C4-2B (cell line): ENCODE measurements around the gene SLC9A9.

ENCODE experiments used
- H3K27ac ChIP-seq: fragments of 450-650 bp; 2 replicates; pipeline ENCODE4 v1.5.1; 2017
- ZFX ChIP-seq: fragments of 450-650 bp; IDR thresholded peaks from 2 replicates; pipeline ENCODE4 v1.6.1; 2017
- TF ChIP-seq, protein P1 (sequence below): fragments of 450-650 bp; conservative IDR thresholded peaks from 2 replicates; pipeline ENCODE4 v1.5.1; 2017; ENCODE audit warnings: mild to moderate bottlenecking

SLC9A9 gene

DNA sequence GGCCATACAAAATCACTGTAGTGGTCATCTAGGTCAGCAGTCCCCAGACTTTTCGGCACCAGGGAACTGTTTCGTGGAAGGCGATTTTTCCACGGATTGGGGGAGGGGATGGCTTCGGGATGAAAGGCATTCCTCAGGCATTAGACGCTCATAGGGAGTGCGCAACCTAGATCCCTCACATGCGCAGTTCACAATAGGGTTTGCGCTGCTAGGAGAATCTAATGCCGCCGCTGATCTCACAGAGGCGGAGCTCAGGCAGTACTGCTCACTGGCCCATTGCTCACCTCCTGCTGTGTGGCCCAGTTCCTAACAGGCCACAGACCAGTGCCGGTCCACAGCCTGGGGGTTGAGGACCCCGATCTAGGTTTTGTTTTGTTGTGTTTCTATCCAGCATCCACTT is 200.1 kb downstream of the SLC9A9 start:
- no peak overlapping the region for H3K27ac ChIP-seq

DNA sequence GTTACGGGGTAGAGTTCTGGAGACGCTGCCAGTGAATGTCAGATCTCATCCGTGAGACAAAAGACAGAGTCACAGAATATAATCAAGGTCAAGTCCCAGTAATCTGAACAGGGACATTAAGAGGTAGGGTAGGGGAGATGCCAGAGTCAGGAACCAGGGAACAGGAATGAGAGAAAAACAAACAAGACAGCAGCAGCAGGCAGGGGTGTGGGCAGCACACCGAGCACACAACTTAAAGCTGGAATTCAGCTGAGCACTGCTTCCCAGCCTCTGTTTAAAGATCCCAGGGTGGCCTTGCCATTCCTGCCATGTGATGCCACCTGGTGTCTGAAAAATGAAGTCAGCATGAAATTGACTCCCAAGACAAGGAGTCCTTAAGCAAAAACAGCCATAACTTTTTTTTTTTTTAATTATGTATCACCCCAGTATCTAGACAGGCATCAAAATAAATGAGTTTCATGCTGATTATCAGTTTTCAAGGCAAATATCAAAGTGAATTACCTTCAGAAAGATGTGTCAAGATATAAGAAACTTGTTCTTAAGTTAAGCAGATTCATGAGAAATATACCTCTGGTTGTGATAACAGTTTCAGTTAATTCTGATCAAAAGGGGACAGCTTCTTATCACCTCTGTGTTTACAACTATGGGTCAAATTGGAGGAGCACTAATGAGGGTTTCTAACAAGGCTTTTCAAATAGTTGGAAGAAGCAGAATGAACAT is 203.7 kb downstream of the SLC9A9 start:
- no peak overlapping the region; the same call in 1 of the 2 replicates for H3K27ac ChIP-seq

More for the DNA sequence above, 200.1 kb downstream of the SLC9A9 start:
- TF ChIP-seq, protein P1, sequence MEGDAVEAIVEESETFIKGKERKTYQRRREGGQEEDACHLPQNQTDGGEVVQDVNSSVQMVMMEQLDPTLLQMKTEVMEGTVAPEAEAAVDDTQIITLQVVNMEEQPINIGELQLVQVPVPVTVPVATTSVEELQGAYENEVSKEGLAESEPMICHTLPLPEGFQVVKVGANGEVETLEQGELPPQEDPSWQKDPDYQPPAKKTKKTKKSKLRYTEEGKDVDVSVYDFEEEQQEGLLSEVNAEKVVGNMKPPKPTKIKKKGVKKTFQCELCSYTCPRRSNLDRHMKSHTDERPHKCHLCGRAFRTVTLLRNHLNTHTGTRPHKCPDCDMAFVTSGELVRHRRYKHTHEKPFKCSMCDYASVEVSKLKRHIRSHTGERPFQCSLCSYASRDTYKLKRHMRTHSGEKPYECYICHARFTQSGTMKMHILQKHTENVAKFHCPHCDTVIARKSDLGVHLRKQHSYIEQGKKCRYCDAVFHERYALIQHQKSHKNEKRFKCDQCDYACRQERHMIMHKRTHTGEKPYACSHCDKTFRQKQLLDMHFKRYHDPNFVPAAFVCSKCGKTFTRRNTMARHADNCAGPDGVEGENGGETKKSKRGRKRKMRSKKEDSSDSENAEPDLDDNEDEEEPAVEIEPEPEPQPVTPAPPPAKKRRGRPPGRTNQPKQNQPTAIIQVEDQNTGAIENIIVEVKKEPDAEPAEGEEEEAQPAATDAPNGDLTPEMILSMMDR: no peak
- TF ChIP-seq ZFX: no peak

DNA sequence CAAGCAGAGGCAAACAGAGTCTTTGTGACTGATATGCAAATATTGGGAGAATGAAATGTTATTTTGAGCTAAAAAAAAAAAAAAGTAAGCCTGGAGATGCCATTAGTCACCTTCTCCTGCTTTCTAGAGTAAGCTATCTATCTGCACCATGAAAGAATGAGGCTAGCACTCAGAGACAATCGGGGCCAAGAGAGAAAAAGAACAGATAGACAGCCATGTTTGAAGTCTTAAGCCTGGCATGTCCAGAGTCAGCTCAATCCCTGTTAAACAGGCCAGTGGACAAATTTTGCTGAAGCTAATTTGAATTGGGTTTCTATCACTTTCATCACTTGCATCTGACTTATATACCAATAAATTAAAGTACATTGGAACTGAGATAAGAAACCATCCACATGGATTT is 204.4 kb downstream of the SLC9A9 start:
- no peak overlapping the region; the same call in 1 of the 2 replicates for H3K27ac ChIP-seq

More for the DNA sequence above, 203.7 kb downstream of the SLC9A9 start:
- TF ChIP-seq, protein P1: peak; percentile 91
- TF ChIP-seq ZFX: no peak

DNA sequence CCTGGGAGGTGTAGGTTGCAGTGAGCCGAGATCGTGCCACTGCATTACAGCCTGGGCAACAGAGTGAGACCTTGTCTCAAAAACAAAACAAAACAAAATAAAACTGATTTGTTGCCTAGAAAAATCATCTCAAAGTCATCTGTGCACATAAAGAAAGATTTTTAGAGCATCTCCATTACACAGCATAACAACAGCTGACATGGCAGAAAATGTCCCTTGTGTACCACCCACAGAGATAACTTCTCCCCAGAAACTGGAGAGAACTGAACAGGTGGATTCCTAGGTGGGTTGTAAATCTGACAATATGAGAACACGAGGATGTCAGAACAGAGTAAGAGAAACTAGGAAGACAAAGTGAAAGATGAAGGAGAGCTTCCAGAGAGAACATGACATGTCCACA is 207.5 kb downstream of the SLC9A9 start:
- TF ChIP-seq, protein P1: no peak
- no peak for TF ChIP-seq ZFX
- no peak overlapping the region for H3K27ac ChIP-seq

More for the DNA sequence above, 204.4 kb downstream of the SLC9A9 start:
- no peak for TF ChIP-seq ZFX
- TF ChIP-seq, protein P1: no peak

DNA sequence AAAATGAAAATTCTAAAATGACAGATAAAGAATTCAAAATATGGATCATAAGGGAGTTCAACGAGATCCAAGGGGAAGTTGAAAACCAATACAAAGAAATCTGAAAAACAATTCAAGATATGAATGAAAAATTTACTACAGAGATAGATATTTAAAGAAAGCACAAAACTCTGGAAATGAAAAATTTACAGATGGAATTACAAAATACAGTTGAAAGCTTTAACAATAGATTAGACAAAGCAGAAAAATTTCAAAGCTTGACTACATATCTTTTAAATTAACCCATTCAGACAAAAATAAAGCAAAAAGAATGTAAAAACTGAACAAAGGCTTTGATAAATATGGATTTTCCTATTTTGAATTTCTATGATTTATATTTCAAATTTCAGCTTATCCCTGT is 211.1 kb downstream of the SLC9A9 start:
- TF ChIP-seq, protein P1: no peak

DNA sequence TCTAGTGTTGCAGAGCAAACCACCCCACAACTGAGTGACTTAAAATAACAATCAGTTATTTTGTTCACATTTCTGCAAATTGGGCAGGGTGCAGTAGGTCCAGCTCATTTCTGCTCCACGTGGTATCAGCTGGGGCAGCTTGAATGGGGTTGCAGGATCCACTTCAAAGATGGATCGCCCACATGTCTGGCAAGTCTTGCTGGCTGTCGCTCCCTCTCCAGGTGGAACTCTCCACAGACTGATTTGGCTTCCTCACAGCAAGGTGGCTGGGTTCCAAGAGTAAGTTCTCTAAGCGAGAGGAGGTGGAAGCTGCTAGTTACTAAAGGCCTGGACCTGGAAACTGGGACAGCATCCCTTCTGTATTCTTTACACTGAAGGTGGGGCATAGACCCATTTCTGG is 213.3 kb downstream of the SLC9A9 start:
- H3K27ac ChIP-seq: no peak overlapping the region
- no peak for TF ChIP-seq ZFX
- TF ChIP-seq, protein P1: no peak

More for the DNA sequence above, 211.1 kb downstream of the SLC9A9 start:
- no peak overlapping the region for H3K27ac ChIP-seq

DNA sequence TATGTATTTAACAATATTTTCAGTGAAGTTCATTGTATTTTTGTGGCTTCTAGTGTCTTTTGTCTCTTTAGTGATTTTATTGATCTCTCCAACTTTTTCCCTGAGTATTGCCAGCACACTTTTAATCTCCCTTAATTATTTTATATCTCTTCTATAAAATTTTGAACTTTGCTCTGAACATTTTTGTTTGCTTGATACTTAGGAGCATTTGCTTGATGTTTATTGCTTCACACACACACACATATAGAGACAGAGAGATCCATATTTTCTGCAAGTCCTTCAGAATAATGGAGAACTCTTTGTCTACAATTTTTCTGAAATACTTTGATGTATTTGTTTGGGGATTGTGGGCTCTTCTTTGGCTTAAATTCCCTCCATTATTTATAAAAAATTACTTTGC is 213.8 kb downstream of the SLC9A9 start:
- TF ChIP-seq ZFX: no peak
- TF ChIP-seq, protein P1: no peak

More for the DNA sequence above, 213.8 kb downstream of the SLC9A9 start:
- H3K27ac ChIP-seq: no peak overlapping the region
